HG03196 (cell line): ENCODE results near the gene IL36RN.

Experiments used
- ATAC-seq: cut with Tn5 transposase; IDR thresholded peaks from one replicate; pipeline ENCODE4 v1.9.1; 2021; ENCODE audit not compliant: unreplicated experiment

The IL36RN gene

GRCh38 chr2:113058998-113059960 lies at the start of gene IL36RN:
IL36RN (plus strand) TSS chr2:113059198; CDS start chr2:113059439, 241 bp downstream.
- ATAC-seq = no peak

GRCh38 chr2:113009622-113010021 lies 49.4 kb upstream of the IL36RN start:
- ATAC-seq = no peak

- ATAC-seq = no peak
Observed at GRCh38 chr2:113010088-113010487, 48.9 kb upstream of the IL36RN start.

- no peak for ATAC-seq
Observed at GRCh38 chr2:113011108-113011507, 47.9 kb upstream of the IL36RN start.

GRCh38 chr2:113012436-113013335 lies 46.3 kb upstream of the IL36RN start:
- ATAC-seq = no peak

GRCh38 chr2:113013336-113013661 lies 45.7 kb upstream of the IL36RN start:
- no peak for ATAC-seq

- no peak for ATAC-seq
Observed at GRCh38 chr2:113014067-113014466, 44.9 kb upstream of the IL36RN start.

- no peak for ATAC-seq
Observed at GRCh38 chr2:113015042-113015441, 44.0 kb upstream of the IL36RN start.

GRCh38 chr2:113015655-113016054 lies 43.3 kb upstream of the IL36RN start:
- no peak for ATAC-seq

- ATAC-seq = no peak
Observed at GRCh38 chr2:113018509-113018908, 40.5 kb upstream of the IL36RN start.

GRCh38 chr2:113021312-113021711 lies 37.7 kb upstream of the IL36RN start:
- no peak for ATAC-seq

GRCh38 chr2:113024764-113025163 lies 34.2 kb upstream of the IL36RN start:
- no peak for ATAC-seq

- no peak for ATAC-seq
Observed at GRCh38 chr2:113025737-113026136, 33.3 kb upstream of the IL36RN start.

- no peak for ATAC-seq
Observed at GRCh38 chr2:113027691-113028090, 31.3 kb upstream of the IL36RN start.

GRCh38 chr2:113028112-113028511 lies 30.9 kb upstream of the IL36RN start:
- ATAC-seq = no peak

- ATAC-seq = no peak
Observed at GRCh38 chr2:113032737-113033136, 26.3 kb upstream of the IL36RN start.

GRCh38 chr2:113034016-113034415 lies 25.0 kb upstream of the IL36RN start:
- ATAC-seq = no peak

- ATAC-seq = no peak
Observed at GRCh38 chr2:113036763-113037162, 22.2 kb upstream of the IL36RN start.

- no peak for ATAC-seq
Observed at GRCh38 chr2:113038291-113038690, 20.7 kb upstream of the IL36RN start.

GRCh38 chr2:113039158-113039557 lies 19.8 kb upstream of the IL36RN start:
- no peak for ATAC-seq

GRCh38 chr2:113039719-113040118 lies 19.3 kb upstream of the IL36RN start:
- ATAC-seq = no peak

- ATAC-seq = no peak
Observed at GRCh38 chr2:113041871-113042270, 17.1 kb upstream of the IL36RN start.
